K562 (cell line): ENCODE results near the gene ZNF763. TPM values are rescaled to one million over a fixed set of nuclear protein-coding genes. Genes with fewer than 3 reads are reported as not detected.
"Not testable (repeated sequence)": the region's sequence is repeated elsewhere in the genome, so short reads cannot be mapped to it uniquely, and the experiment has no call there.

Experiments used
- ATAC-seq: fragments of 200-7000 bp; cut with Tn5 transposase; 3 replicates; pipeline ENCODE4 v1.9.1; 2020; ENCODE audit warnings: moderate library complexity
- BruUV-seq: library from RNA; stranded (reverse); fragments of 400-500 nt; replicated peaks from 2 replicates; lab custom pipeline; 2021; lab: Mats Ljungman, UMichigan
- CTCF ChIA-PET: fragments of 300-600 bp; formaldehyde crosslinking; extraction: SDS; loops from one replicate; lab custom pipeline; 2021; ENCODE audit warnings: low intra/inter-chr PET ratio; lab: Yijun Ruan, JAX
- POLR2A ChIA-PET: fragments of 300-600, 350-650 bp; sonication (Branson Sonifier 250); formaldehyde crosslinking; extraction: SDS; loops from one replicate; lab custom pipeline; 2021; ENCODE audit warnings: antibody characterized with exemption, inconsistent platforms; lab: Yijun Ruan, JAX
- DNase-seq, 4 experiments: peaks; one replicate each; pipeline versions ENCODE4 v3.0.0 to v3.0.0-alpha.2; 2011 to 2018; ENCODE audit warnings: low spot score in 3 of 4, mixed read lengths in 3 of 4; ENCODE audit errors: extremely low read depth in 1 of 4
- FAIRE-seq: peaks from 2 replicates; lab custom pipeline; 2011; peaks lifted over from hg19 to GRCh38; lab: Jason Lieb, UNC
- H2AFZ ChIP-seq: 2 replicates; pipeline ENCODE4 v1.6.0; 2011; ENCODE audit warnings: low read depth, low read length, control low read depth, inconsistent platforms
- H3K27ac ChIP-seq: fragments of 200-600 bp; 3 replicates; pipeline ENCODE4 v1.8.0; 2011; ENCODE audit warnings: low read depth, mild to moderate bottlenecking, control low read depth, inconsistent platforms, low read length, moderate library complexity, mixed read lengths; ENCODE audit errors: extremely low read depth
- H3K27me3 ChIP-seq, 2 experiments: fragments of 300-600 bp in 1 of 2; 2 replicates in 1 of 2; 3 replicates in 1 of 2; pipeline versions ENCODE4 v1.6.0 to v1.8.0; 2011; ENCODE audit warnings: inconsistent platforms in 2 of 2, low read length in 2 of 2, mild to moderate bottlenecking in 1 of 2, mixed read lengths in 1 of 2, moderate library complexity in 1 of 2; ENCODE audit not compliant: control insufficient read depth in 2 of 2, insufficient read depth in 2 of 2
- H3K36me3 ChIP-seq: fragments of 300-600 bp; 3 replicates; pipeline ENCODE4 v1.8.0; 2011; ENCODE audit warnings: mild to moderate bottlenecking, low read length, inconsistent platforms; ENCODE audit not compliant: control insufficient read depth, insufficient read depth
- H3K4me1 ChIP-seq, 2 experiments: fragments of 200-600 bp in 1 of 2; replicated peaks in 1 of 2; 2 replicates in 1 of 2; 3 replicates in 1 of 2; pipeline versions ENCODE4 v1.5.1 to v1.8.0; 2011; ENCODE audit warnings: inconsistent platforms in 2 of 2, low read length in 2 of 2, mild to moderate bottlenecking in 1 of 2, mixed read lengths in 1 of 2, moderate library complexity in 1 of 2; ENCODE audit not compliant: control insufficient read depth in 2 of 2, insufficient read depth in 2 of 2
- H3K4me2 ChIP-seq: 2 replicates; pipeline ENCODE4 v1.6.1; 2011; ENCODE audit warnings: low read length, control low read depth, inconsistent platforms, mixed read lengths; ENCODE audit not compliant: insufficient read depth
- H3K4me3 ChIP-seq: fragments of 200-600 bp; sonication (generic), shearing (Covaris generic); 2 replicates; pipeline ENCODE4 v1.5.1; 2016; ENCODE audit warnings: control low read depth, inconsistent platforms
- H3K79me2 ChIP-seq: fragments of 200-600 bp; 3 replicates; pipeline ENCODE4 v1.8.0; 2011; ENCODE audit warnings: low read length, inconsistent platforms; ENCODE audit not compliant: control insufficient read depth, insufficient read depth
- H3K9ac ChIP-seq, 2 experiments: 2 replicates each; pipeline versions ENCODE4 v1.6.0 to v1.6.1; 2011; ENCODE audit warnings: low read depth in 2 of 2, low read length in 2 of 2, control low read depth in 1 of 2, inconsistent platforms in 1 of 2, mild to moderate bottlenecking in 1 of 2, mixed read lengths in 1 of 2; ENCODE audit not compliant: insufficient read depth in 1 of 2
- H3K9me1 ChIP-seq: one replicate; pipeline ENCODE4 v1.6.0; 2011; ENCODE audit warnings: inconsistent platforms, mild to moderate bottlenecking, low read length, moderate library complexity; ENCODE audit not compliant: control insufficient read depth, insufficient read depth
- H3K9me3 ChIP-seq: replicated peaks from 2 replicates; pipeline ENCODE4 v1.5.1; 2011; ENCODE audit warnings: low read depth, low read length, inconsistent platforms; ENCODE audit not compliant: control insufficient read depth, insufficient read depth
- H4K20me1 ChIP-seq: replicated peaks from 2 replicates; pipeline ENCODE4 v1.6.1; 2011; ENCODE audit warnings: low read length, inconsistent platforms, mixed read lengths; ENCODE audit not compliant: control insufficient read depth, insufficient read depth
- DPF2 ChIP-seq: fragments of 450-650 bp; IDR thresholded peaks from 2 replicates; pipeline ENCODE4 v1.6.1; 2016
- KLF1 ChIP-seq: fragments of 450-650 bp; IDR thresholded peaks from 2 replicates; pipeline ENCODE4 v1.6.1; 2016; ENCODE audit warnings: missing genetic modification characterization, missing compliant biosample characterization
- RBM14 ChIP-seq: fragments of 200-400 bp; formaldehyde crosslinking; IDR thresholded peaks from 2 replicates; pipeline ENCODE4 v1.6.1; 2018; ENCODE audit warnings: low read depth, mild to moderate bottlenecking, low read length, moderate library complexity, borderline replicate concordance; ENCODE audit not compliant: insufficient read depth
- ZNF232 ChIP-seq: sonication (generic); formaldehyde crosslinking; IDR thresholded peaks from 2 replicates; pipeline ENCODE4 v1.8.0; 2022; ENCODE audit warnings: mild to moderate bottlenecking, missing genetic modification reagents
- ZNF316 ChIP-seq: fragments of 450-650 bp; IDR thresholded peaks from 2 replicates; pipeline ENCODE4 v1.6.1; 2016
- ZNF696 ChIP-seq: fragments of 250-450 bp; sonication (Bioruptor Pico); conservative IDR thresholded peaks from 2 replicates; pipeline ENCODE4 v1.4.0; 2020; ENCODE audit warnings: mild to moderate bottlenecking, moderate library complexity
- WGBS: fragments of 100-300 bp; shearing (Covaris generic); methylation state at CpG from one replicate; pipeline ENCODE4 v1.1.6; 2016; ENCODE audit warnings: low coverage, mixed read lengths; ENCODE audit not compliant: insufficient coverage; ENCODE audit errors: missing lambda C conversion rate; 5-methylcytosine and 5-hydroxymethylcytosine counted together
- in situ Hi-C: fragments of 300-500 bp; cut with MboI; formaldehyde crosslinking; loops from 4 replicates; pipeline ENCODE4 v1.15.0; 2018; ENCODE audit warnings: inconsistent platforms, mixed read lengths
- intact Hi-C: fragments of 100-400 bp; cut with micrococcal nuclease; formaldehyde crosslinking; loops from 2 replicates; pipeline ENCODE4 v1.14.2; 2022
- polyA plus RNA-seq, 8 experiments: library from polyadenylated mRNA; depleted of rRNA in 4 of 8; stranded (reverse) in 5 of 8; unstranded in 3 of 8; fragments of >200 nt; fragmentation: Nextera tagmentation in 2 of 8; fragmentation: Illumina TruSeq in 1 of 8; extraction: Ambion mirVana in 2 of 8; extraction: Trizol in 1 of 8; gene quantifications; 2 replicates each; pipeline versions ENCODE4 v1.2.1 to v1.2.3, GENCODE V29; 2011 to 2014; ENCODE audit warnings: inconsistent platforms in 1 of 8, missing spikeins in 1 of 8
- total RNA-seq, 7 experiments: library from RNA; depleted of rRNA in 6 of 7; stranded (reverse); fragments of >200 nt in 6 of 7; fragmentation: Illumina TruSeq in 2 of 7; extraction: Trizol in 2 of 7; gene quantifications; 2 replicates each; pipeline versions ENCODE4 v1.2.1 to v1.2.3, GENCODE V29; 2011 to 2021; ENCODE audit warnings: low replicate concordance in 1 of 7
- TF ChIP-seq, protein P1 (sequence below), 2 experiments: fragments of 450-650 bp; IDR thresholded peaks; 2 replicates each; pipeline ENCODE4 v1.6.1; 2016; ENCODE audit warnings: mild to moderate bottlenecking in 2 of 2, borderline replicate concordance in 1 of 2, low read depth in 1 of 2, moderate library complexity in 1 of 2

ZNF763 gene
- total and polyA plus RNA-seq, 9 of the 15 experiments (the other 6 are each of a cell fraction or from before 2014, with no cell fraction given), result 0.08 to 0.28 (median 0.16) TPM; not detected in 3

DNA sequence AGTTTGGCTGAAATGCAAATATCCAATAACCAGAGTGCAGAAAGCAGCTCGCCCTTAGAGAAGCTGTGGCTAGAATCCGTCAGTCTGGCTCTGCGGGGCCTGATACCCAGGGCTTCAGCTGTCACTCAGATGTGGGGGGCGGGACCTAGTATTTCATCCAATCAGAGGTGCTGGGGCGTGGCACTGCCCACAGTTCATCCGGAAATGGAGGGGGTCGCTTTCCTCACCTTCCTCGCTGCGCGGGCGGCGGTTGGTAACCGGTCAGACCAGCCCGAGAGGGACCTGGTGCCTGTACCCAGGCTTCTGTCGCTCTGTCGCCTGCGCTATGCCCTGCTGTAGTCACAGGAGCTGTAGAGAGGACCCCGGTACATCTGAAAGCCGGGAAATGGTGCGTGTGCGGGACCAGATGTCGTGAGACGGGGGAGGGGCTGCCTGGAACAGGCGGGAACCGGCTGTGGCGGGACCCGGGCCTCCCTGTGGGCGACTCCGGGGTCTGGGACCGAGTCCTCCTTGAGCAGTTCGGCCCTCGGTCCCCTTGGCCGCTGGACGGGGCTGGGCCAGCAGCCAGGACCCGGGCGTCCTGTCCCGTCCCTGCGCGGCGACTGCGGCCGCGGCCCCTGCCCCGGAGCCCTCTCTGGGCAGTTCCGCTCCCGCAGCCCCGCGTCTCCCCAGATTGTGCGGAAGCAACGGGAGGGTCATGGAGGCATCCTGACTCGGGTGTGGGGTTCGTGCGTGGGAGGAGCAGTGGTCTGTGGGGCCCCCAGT, 39.8 kb upstream of the ZNF763 start, which contains the start of gene ZNF700 (continued):
- TF ChIP-seq DPF2, result no peak
- TF ChIP-seq ZNF232 (CRISPR knock-in tag), result no peak
- TF ChIP-seq ZNF696 (CRISPR knock-in tag), result no peak
- no peak for TF ChIP-seq ZNF316
- no peak for TF ChIP-seq KLF1 (tag)
- TF ChIP-seq, protein P1, sequence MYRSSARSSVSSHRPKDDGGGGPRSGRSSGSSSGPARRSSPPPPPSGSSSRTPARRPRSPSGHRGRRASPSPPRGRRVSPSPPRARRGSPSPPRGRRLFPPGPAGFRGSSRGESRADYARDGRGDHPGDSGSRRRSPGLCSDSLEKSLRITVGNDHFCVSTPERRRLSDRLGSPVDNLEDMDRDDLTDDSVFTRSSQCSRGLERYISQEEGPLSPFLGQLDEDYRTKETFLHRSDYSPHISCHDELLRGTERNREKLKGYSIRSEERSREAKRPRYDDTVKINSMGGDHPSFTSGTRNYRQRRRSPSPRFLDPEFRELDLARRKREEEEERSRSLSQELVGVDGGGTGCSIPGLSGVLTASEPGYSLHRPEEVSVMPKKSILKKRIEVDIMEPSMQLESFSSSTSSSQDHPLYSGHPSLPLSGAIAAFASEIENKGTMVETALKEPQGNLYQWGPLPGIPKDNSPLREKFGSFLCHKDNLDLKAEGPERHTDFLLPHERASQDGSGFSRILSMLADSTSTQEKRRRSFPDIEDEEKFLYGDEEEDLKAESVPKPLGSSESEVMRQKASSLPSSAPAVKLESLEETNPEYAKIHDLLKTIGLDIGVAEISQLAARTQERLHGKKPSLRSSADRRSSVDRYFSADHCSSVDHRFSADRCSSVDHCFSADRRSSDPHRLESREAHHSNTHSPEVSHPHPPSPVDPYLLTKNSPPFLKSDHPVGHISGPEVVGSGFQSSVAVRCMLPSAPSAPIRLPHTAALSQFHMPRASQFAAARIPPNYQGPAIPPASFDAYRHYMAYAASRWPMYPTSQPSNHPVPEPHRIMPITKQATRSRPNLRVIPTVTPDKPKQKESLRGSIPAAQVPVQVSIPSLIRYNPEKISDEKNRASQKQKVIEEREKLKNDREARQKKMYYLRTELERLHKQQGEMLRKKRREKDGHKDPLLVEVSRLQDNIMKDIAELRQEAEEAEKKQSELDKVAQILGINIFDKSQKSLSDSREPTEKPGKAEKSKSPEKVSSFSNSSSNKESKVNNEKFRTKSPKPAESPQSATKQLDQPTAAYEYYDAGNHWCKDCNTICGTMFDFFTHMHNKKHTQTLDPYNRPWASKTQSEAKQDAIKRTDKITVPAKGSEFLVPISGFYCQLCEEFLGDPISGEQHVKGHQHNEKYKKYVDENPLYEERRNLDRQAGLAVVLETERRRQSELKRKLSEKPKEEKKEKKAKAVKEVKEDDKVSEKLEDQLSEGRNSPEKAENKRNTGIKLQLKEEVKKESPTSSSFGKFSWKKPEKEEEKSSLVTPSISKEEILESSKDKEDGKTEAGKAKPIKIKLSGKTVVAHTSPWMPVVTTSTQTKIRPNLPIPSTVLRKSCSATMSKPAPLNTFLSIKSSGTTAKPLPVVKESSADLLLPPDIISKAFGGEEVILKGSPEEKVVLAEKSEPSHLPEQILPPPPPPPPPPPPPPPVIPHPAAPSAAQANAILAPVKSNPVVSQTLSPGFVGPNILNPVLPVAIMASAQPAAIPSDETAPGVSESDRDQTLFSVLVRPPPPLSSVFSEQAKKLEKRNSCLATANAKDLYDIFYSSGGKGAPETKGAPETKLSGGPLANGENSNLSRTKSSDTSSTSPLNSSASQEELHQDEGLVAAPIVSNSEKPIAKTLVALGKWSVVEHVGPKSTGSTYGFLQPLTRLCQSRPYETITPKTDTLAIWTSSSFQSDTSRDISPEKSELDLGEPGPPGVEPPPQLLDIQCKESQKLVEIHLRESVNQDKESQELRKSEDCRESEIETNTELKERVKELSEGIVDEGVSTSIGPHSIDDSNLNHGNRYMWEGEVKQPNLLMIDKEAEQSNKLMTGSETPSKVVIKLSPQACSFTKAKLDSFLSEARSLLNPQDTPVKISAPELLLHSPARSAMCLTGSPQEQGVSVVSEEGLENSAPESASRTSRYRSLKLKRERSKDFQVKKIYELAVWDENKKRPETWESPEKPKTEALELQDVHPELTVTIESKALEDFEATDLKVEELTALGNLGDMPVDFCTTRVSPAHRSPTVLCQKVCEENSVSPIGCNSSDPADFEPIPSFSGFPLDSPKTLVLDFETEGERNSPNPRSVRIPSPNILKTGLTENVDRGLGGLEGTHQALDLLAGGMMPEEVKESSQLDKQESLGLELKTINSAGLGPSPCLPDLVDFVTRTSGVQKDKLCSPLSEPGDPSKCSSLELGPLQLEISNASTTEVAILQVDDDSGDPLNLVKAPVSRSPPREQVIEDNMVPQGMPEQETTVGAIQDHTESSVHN (IDR thresholded peaks at IDR 0.05; ENCODE audit: borderline replicate concordance in 1 of 2, low read depth in 1 of 2), result no peak
- TF ChIP-seq RBM14, result no peak

DNA sequence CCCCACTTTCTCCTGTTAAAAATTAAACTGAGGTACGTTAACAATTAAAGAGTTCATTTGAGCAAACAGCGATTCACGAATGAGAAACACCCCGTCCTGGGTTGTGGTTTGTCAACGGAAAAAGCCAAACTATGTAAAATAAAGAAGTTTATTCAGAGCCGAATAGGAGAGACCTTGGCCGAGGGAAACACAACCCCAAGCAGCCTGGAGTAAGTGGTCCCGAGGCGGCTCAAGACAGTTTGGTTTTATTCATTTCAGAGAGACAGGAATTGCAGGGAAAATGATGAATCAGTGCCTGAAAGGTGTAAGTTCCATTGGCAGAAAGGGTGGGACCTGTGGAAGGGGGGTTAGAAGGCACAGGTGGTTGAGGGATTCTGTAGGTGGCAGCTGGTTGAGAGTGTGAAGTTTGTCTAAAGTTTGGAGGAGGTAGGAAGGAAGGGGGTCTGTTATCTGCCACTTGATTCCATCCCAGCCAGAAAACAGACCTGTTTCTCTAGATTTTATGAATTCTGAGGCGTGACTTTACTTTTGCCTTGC, 39.1 kb upstream of the ZNF763 start:
- DNase-seq (peak in 1 of 4 experiments; percentile 10), FAIRE-seq (peak; percentile 37)
- Histone ChIP-seq H3K36me3 (peaks cover 29% of the 10 kb centered on the region), H3K4me3 (peak overlapping the region; percentile 83), H3K4me2 (peak overlapping the region; percentile 96), H3K4me1 (peaks cover 11 to 26% of the 10 kb centered on the region in 2 experiments; a peak in 4 of 5 replicates), H3K9ac (peak overlapping the region; percentile 96 to 97), H3K79me2 (peaks cover 51% of the 10 kb centered on the region), H3K27ac (peak overlapping the region; percentile 94)
- BruUV-seq, H2AFZ ChIP-seq, ATAC-seq, H3K9me3 ChIP-seq, H3K27me3 ChIP-seq, CTCF ChIA-PET, intact Hi-C loops, H4K20me1 ChIP-seq, in situ Hi-C loops, H3K9me1 ChIP-seq: not testable (repeated sequence)
- 2% methylated on average over 10 of the region's 10 CpGs for WGBS
- POLR2A ChIA-PET, result interaction anchor here (0.6 kb wide), 1 partner anchor 130 kb away, joined by 3 read pairs; no protein-coding TSS in a partner anchor
